ENCODE results near the gene ADK.

Gene ADK

DNA sequence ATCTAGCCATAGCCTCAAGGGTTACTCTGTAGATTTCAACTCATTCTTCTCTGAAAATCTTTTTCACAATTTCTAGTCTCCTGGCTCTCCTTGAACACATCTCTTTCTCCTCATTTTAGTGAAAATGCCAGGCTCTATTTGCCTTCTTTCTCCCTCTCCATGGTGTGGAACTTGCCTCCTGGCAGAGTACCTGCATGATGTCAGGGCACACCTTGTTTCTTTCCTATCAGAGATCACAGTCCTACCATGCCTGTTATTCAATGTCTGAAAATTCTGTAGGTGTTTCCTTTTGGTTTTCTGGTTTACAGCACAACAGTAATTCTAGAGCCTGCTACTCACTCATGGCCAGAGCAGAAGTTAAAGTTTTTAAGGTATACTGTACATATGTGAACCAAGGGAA lies 237.8 kb downstream of the ADK start:
- no peaks in the 10 kb centered on the region for H3K9me3 Mint-ChIP-seq
- ATAC-seq = no peak
- no peak overlapping the region for H3K27ac Mint-ChIP-seq
- H3K4me1 Mint-ChIP-seq = peaks cover 13% of the 10 kb centered on the region
- H3K36me3 Mint-ChIP-seq = peaks cover 28% of the 10 kb centered on the region
- H3K27me3 Mint-ChIP-seq = no peaks in the 10 kb centered on the region
- no peak overlapping the region for H3K4me3 Mint-ChIP-seq

DNA sequence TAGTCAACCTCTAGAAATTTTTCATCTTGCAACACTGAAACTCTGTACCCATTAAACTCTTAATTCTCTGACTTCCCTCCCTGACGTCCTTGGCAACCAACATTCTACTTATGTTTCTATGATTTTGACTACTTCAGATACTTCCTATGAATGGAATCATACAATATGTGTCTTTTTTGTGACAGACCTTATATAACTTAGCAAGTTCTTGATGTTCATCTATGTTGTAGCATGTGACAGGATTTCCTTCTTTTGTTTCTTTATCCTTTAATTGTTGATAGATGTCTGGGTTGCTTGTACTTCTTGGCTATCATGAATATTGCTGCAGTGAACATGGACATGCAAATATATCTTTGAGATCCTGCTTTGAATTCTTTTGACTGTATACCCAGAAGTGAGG lies 240.8 kb downstream of the ADK start:
- Mint-ChIP-seq H3K36me3 (peaks cover 49% of the 10 kb centered on the region), H3K4me3 (no peak overlapping the region), H3K27ac (no peak overlapping the region), H3K27me3 (no peaks in the 10 kb centered on the region), H3K4me1 (no peaks in the 10 kb centered on the region), H3K9me3 (no peaks in the 10 kb centered on the region)
- ATAC-seq = no peak

GRCh38 chr10:74394416-74394969 lies 243.5 kb downstream of the ADK start:
- Mint-ChIP-seq H3K9me3 (no peaks in the 10 kb centered on the region), H3K36me3 (peaks cover 49% of the 10 kb centered on the region)

DNA sequence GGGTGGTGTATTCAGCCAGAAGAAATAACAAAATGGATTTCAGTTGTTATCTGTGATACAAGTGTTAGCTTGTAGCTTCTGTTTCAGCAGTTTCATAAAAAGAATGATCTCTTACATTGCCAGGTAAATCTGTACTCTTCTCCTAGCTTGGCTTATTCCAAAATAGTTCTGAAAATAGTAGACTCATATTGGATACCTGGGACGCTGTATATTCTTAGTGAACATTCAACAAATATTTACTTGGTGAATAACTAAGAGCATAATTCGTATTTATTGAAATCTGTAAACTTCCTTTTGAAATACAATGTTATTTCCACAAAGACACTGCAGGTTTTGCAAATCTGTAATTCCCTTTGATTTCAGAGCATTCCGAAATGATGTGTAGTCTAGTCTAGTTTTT lies 249.2 kb downstream of the ADK start:
- Mint-ChIP-seq H3K27ac (no peak overlapping the region), H3K4me1 (no peaks in the 10 kb centered on the region), H3K9me3 (peaks cover 2% of the 10 kb centered on the region), H3K4me3 (no peak overlapping the region), H3K36me3 (peaks cover 70% of the 10 kb centered on the region), H3K27me3 (no peaks in the 10 kb centered on the region)
- no peak for ATAC-seq

More at GRCh38 chr10:74394416-74394969, 243.5 kb downstream of the ADK start:
- Mint-ChIP-seq H3K4me3 (no peak overlapping the region), H3K27me3 (no peaks in the 10 kb centered on the region), H3K27ac (no peak overlapping the region), H3K4me1 (no peaks in the 10 kb centered on the region)
- no peak for ATAC-seq

- Mint-ChIP-seq H3K4me3 (no peak overlapping the region), H3K27me3 (no peaks in the 10 kb centered on the region), H3K9me3 (peaks cover 2% of the 10 kb centered on the region), H3K36me3 (peaks cover 61% of the 10 kb centered on the region), H3K4me1 (peaks cover 9% of the 10 kb centered on the region), H3K27ac (peak overlapping the region; percentile 51)
- no peak for ATAC-seq
Measured at GRCh38 chr10:74406006-74406405, 255.0 kb downstream of the ADK start.

DNA sequence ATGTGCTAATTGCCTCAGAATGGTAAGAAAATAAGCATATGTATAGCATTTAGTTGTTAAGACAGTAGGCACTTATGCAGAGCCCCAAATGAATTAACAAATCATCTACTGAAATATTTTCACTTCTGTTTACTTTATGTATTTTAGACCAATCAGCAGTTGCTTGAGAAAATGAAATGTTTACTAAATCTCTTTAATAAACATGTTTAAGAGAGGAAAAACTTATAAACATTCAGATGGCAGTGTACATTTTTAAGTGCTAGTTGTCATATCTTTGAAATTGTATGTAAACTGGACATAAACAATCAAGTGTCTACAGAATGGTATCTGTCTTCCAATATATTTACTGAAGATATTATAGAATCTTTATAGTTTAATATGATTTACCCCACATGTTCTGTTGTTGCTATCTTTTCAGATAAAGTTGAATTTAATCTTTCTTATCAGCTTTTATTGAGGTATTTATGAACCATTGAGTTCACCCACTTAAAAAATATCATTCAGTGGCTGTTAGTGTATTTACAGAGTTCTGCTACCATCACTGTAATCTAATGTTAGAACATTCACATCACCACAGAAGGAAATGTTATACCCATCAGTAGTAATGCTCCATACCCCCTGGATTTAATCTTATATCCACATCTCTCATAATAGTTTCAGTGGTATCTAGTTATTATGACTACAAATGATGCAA lies 264.3 kb downstream of the ADK start:
- Mint-ChIP-seq H3K27ac (no peak overlapping the region), H3K4me1 (peaks cover 18% of the 10 kb centered on the region), H3K9me3 (no peaks in the 10 kb centered on the region), H3K36me3 (peaks cover 30% of the 10 kb centered on the region), H3K27me3 (no peaks in the 10 kb centered on the region), H3K4me3 (no peak overlapping the region)
- ATAC-seq = no peak

GRCh38 chr10:74417397-74417796 lies 266.4 kb downstream of the ADK start:
- Mint-ChIP-seq H3K27ac (no peak overlapping the region), H3K4me1 (peaks cover 19% of the 10 kb centered on the region), H3K4me3 (no peak overlapping the region), H3K36me3 (peaks cover 35% of the 10 kb centered on the region), H3K9me3 (no peaks in the 10 kb centered on the region), H3K27me3 (no peaks in the 10 kb centered on the region)
- no peak for ATAC-seq

DNA sequence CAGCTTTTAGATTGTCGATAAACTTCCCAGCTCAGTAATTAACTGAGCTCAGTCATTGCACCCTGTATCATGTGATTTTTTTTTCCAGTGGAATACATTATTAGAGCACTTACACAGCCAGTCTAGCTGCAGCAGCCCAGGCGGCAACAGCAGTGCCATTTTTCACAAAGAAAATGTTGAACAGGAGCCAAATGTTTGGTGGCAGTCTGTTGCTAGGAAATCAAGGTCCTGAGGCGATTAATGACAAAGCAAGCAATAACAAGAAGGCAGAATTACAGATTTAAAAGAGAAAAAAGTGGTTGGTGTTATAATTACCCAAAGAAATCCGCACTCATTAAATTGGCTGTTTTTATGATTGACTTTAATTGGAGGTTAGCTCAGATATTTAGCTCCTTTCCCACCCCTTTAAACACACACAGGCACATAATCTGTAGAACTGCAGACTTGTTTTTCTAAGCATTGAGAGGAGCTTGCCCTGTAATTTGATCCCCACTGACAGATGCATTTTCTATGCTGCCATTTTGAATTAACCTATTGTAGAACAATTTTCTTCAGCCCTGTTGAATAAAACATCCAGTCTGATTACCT lies 267.4 kb downstream of the ADK start:
- Mint-ChIP-seq H3K9me3 (peaks cover 4% of the 10 kb centered on the region), H3K4me3 (no peak overlapping the region), H3K27ac (no peak overlapping the region), H3K27me3 (no peaks in the 10 kb centered on the region), H3K36me3 (peaks cover 40% of the 10 kb centered on the region), H3K4me1 (peaks cover 19% of the 10 kb centered on the region)
- no peak for ATAC-seq

DNA sequence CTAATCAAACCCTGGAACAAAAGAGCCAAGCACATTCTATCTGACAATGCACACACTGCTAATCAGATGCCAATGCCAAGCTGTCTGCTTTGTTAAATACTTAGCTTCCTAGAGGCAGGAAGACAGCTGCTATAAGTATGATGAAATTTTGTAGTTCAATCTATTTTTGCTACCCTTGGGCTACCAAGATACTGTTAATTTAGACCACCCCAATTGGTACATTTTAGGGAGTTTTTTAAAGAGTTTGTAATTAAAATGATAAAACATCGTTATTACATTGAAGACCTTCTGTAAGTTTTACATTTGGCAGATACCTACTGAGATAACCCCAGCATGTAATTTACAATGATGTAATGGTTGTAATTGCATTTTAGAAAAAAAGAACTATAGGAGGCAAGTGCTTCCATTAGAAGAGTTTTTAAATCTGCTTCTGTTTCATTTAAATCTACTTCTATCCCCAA lies 268.5 kb downstream of the ADK start:
- no peaks in the 10 kb centered on the region for H3K27me3 Mint-ChIP-seq
- peaks cover 45% of the 10 kb centered on the region for H3K36me3 Mint-ChIP-seq
- no peak overlapping the region for H3K27ac Mint-ChIP-seq
- H3K4me3 Mint-ChIP-seq = no peak overlapping the region
- H3K9me3 Mint-ChIP-seq = peaks cover 5% of the 10 kb centered on the region
- peaks cover 19% of the 10 kb centered on the region for H3K4me1 Mint-ChIP-seq
- no peak for ATAC-seq

GRCh38 chr10:74419958-74420375 lies 268.9 kb downstream of the ADK start:
- Mint-ChIP-seq H3K27ac (no peak overlapping the region), H3K4me1 (peaks cover 19% of the 10 kb centered on the region), H3K27me3 (no peaks in the 10 kb centered on the region), H3K4me3 (no peak overlapping the region), H3K9me3 (peaks cover 7% of the 10 kb centered on the region), H3K36me3 (peaks cover 50% of the 10 kb centered on the region)
- ATAC-seq = no peak

DNA sequence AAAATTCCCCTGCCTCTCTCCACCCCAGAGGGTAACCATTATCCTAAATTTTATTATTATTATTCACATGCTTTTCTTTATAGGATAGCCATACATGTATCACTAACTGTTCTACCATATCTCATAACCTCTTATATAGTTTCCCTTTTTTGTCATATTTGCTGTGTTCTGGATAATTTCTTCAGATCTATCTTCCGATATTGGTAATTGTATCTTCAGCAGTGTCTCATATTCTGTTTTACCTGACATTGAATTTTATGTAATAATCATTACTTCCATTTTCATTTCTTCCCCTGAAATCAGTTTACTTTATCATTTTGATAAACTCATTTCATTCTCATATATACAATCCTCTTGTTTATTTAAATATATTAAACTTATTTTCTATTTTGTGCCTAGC lies 273.5 kb downstream of the ADK start:
- H3K9me3 Mint-ChIP-seq = peaks cover 7% of the 10 kb centered on the region
- no peak overlapping the region for H3K27ac Mint-ChIP-seq
- H3K27me3 Mint-ChIP-seq = no peaks in the 10 kb centered on the region
- no peak overlapping the region for H3K4me3 Mint-ChIP-seq
- H3K36me3 Mint-ChIP-seq = peaks cover 74% of the 10 kb centered on the region
- ATAC-seq = no peak
- peaks cover 7% of the 10 kb centered on the region for H3K4me1 Mint-ChIP-seq

DNA sequence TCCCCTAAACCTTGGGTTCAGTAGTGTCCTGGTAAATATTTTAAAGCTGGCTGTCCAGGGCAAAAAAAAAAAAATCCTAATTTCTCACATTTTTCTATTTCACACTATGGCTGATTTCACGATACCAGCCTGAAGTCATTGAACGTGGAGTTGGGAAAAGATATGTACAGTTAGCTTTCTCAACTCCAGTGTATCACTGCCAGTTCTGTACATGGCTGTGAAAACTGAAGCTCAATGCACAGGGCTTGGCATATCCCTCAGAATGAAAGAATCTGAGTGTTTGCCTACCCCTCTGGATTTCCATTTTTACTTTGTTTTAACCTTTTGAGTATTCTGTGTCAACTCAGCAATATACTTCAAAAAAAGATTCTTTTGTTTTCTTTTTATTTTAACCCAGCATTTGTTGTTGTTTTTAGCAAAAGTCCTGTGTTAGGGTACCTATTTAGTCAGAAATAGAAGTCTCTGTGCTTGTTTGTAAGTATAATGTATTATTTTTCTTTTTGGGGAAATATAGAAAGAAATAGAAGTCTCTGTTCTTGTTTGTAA lies 274.5 kb downstream of the ADK start:
- peaks cover 77% of the 10 kb centered on the region for H3K36me3 Mint-ChIP-seq
- H3K27ac Mint-ChIP-seq = no peak overlapping the region
- no peak for ATAC-seq
- H3K9me3 Mint-ChIP-seq = peaks cover 7% of the 10 kb centered on the region
- H3K27me3 Mint-ChIP-seq = no peaks in the 10 kb centered on the region
- no peaks in the 10 kb centered on the region for H3K4me1 Mint-ChIP-seq
- H3K4me3 Mint-ChIP-seq = no peak overlapping the region

GRCh38 chr10:74431816-74432215 lies 280.8 kb downstream of the ADK start:
- no peaks in the 10 kb centered on the region for H3K9me3 Mint-ChIP-seq
- no peaks in the 10 kb centered on the region for H3K27me3 Mint-ChIP-seq
- ATAC-seq = no peak
- no peak overlapping the region for H3K4me3 Mint-ChIP-seq
- no peak overlapping the region for H3K27ac Mint-ChIP-seq
- no peaks in the 10 kb centered on the region for H3K4me1 Mint-ChIP-seq
- H3K36me3 Mint-ChIP-seq = peaks cover 63% of the 10 kb centered on the region

- no peaks in the 10 kb centered on the region for H3K27me3 Mint-ChIP-seq
- H3K4me1 Mint-ChIP-seq = no peaks in the 10 kb centered on the region
- H3K9me3 Mint-ChIP-seq = no peaks in the 10 kb centered on the region
- no peak overlapping the region for H3K27ac Mint-ChIP-seq
- no peak for ATAC-seq
- H3K36me3 Mint-ChIP-seq = peaks cover 62% of the 10 kb centered on the region
- H3K4me3 Mint-ChIP-seq = no peak overlapping the region
Measured at GRCh38 chr10:74432841-74433594, 282.0 kb downstream of the ADK start.

DNA sequence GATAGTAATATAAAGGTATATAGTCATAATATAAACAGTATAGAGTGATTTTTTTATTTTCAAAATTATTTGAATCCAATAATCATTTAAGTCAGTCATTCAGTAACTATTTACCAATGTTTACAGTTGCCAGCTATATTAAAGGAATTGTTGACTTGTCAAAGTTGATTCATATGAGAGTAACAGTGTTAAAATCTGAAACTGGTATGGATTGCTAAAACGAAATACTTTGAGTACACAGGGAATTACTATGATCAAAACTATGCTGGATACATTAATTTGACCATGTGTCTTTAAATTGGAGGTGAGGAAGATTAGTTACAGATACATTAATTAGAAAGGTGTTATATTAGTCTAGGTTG lies 282.6 kb downstream of the ADK start:
- ATAC-seq = no peak
- H3K27me3 Mint-ChIP-seq = no peaks in the 10 kb centered on the region
- peaks cover 62% of the 10 kb centered on the region for H3K36me3 Mint-ChIP-seq
- H3K27ac Mint-ChIP-seq = no peak overlapping the region
- no peaks in the 10 kb centered on the region for H3K9me3 Mint-ChIP-seq
- no peaks in the 10 kb centered on the region for H3K4me1 Mint-ChIP-seq
- H3K4me3 Mint-ChIP-seq = no peak overlapping the region

Measured in stimulated activated memory B cell treated with anti-CD40 and anti-IgM and Interleukin-4, amounts not matched to agents 10 μg/mL and 1 μg/mL and 100 μg/mL, for 72 hours (primary cell).